Measurements from ENCODE around the gene CA4.

DNA sequence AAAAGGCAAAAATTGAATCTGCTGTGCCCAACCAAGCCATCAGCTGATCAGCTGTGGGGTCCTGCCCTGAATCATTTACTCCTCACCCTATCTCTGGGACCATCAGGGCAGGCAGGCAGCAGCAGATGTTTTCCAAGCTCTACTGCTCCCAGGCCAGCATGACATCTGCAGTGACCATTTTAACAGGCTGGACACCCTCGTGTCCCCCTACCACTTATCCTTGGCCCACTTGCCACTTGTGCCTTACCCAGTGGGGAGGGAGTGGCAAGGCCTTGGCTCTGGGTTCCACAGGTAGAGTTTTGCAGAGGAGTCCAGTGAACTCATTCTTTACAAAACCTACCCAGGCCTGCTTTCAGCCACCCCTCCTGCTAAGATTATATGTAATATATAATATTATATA, 12.0 kb upstream of the CA4 start:
- TF ChIP-seq NFIC (IDR thresholded peaks at IDR 0.05) (no peak), CTCF (IDR thresholded peaks at IDR 0.05 in 2 of 3, conservative IDR thresholded peaks at IDR 0.05 in 1 of 3; ENCODE audit: insufficient read depth in 2 of 3, low read depth in 1 of 3, low read length in 3 of 3) (no peak), POLR2AphosphoS2 (IDR thresholded peaks at IDR 0.05; ENCODE audit: low read length) (no peak), JUN (IDR thresholded peaks at IDR 0.05; ENCODE audit: borderline replicate concordance, low read depth, low read length) (no peak), JUN (CRISPR knock-in tag; IDR thresholded peaks at IDR 0.05; ENCODE audit: borderline replicate concordance) (no peak)
